Pancreas (tissue), 10 donors: ENCODE measurements around the gene SLC2A3. TPM values are rescaled to one million over a fixed set of nuclear protein-coding genes. Genes with fewer than 3 reads are reported as not detected.
A peak's percentile ranks its signal among the peaks of the same experiment; 100 is the strongest.
"Not testable (repeated sequence)": the region's sequence is repeated elsewhere in the genome, so short reads cannot be mapped to it uniquely, and the experiment has no call there.

Experiments used
- ATAC-seq, 4 donors: fragments of 200-7000 bp; cut with Tn5 transposase; one replicate each; pipeline versions ENCODE4 v1.8.0 to v1.9.1; 2020; ENCODE audit warnings: mild to moderate bottlenecking in 4 of 4, moderate library complexity in 4 of 4
- DNase-seq, 6 donors: peaks; one replicate each; pipeline ENCODE4 v3.0.0-alpha.2; 2020
- FAIRE-seq: peaks from 2 replicates; lab custom pipeline; 2012; peaks lifted over from hg19 to GRCh38; lab: Jason Lieb, UNC
- H3K27ac ChIP-seq, 4 donors: fragments of 200-600 bp; sonication (generic); 1 replicate in 3 of 4; 2 replicates in 1 of 4; pipeline versions ENCODE4 v1.5.0 to v1.8.0; 2020
- H3K27me3 ChIP-seq, 4 donors: fragments of 200-600 bp; one replicate each; pipeline ENCODE4 v1.8.0; 2021
- H3K36me3 ChIP-seq, 3 donors: fragments of 200-600 bp; sonication (generic) in 1 of 3; one replicate each; pipeline versions ENCODE4 v1.5.0 to v1.8.0; 2020 to 2021
- H3K4me1 ChIP-seq, 3 donors: fragments of 200-600 bp; one replicate each; pipeline ENCODE4 v1.8.0; 2021
- H3K4me3 ChIP-seq, 4 donors: fragments of 200-600 bp; sonication (generic) in 2 of 4; one replicate each; pipeline versions ENCODE4 v1.5.0 to v1.8.0; 2020 to 2021
- H3K9me3 ChIP-seq, 4 donors: fragments of 200-600 bp; one replicate each; pipeline ENCODE4 v1.8.0; 2021
- WGBS, 2 donors: extraction: QIAGEN DNeasy Blood & Tissue Kit; methylation state at CpG; one replicate each; pipeline ENCODE4 v1.1.7; 2013; 5-methylcytosine and 5-hydroxymethylcytosine counted together
- intact Hi-C, 3 donors: fragments of 100-400 bp; cut with DNase I; formaldehyde crosslinking; loops; one replicate each; pipeline versions ENCODE4 v1.11.1 to v1.14.2; 2022
- polyA plus RNA-seq, 2 donors: library from polyadenylated mRNA; stranded (reverse); fragments of 200-250 nt; gene quantifications; one replicate each; pipeline ENCODE4 v1.2.3, GENCODE V29; 2013
- total RNA-seq, 6 donors: library from RNA; stranded (reverse); fragmentation: NEBNext Ultra II Directional in 4 of 6; extraction: Animal tissue kit (Norgen Biotek cat#: 25700) in 4 of 6; gene quantifications; one replicate each; pipeline versions ENCODE4 v1.2.1 to v1.2.4, GENCODE V29; 2021 to 2023
- TF ChIP-seq, protein P1 (sequence below), 4 donors: fragments of 200-600 bp; sonication (generic) in 3 of 4; IDR thresholded peaks; one replicate each; pipeline versions ENCODE4 v1.5.0 to v1.8.0; 2021; ENCODE audit warnings: antibody characterized with exemption in 4 of 4
- donor health status: healthy with polysubstance abuse.
- donor health status: DM: no; HTN: no; CAD: no; lungs with moderate emphysema.
- donor health status: DM: no; HTN: no; CAD: no.
- donor health status: control.
- donor health status: control.
- donor health status: Bipolar disorder and iron deficiency.
- donor health status: DM: yes; HTN: yes; CAD: no.
- donor health status: DM: no; HTN: no; CAD: no.
- donor health status: DM: no; HTN: no; CAD: no.
- donor health status: DM: yes; HTN: yes; CAD: no.

SLC2A3 gene
- total and polyA plus RNA-seq, 8 donors, result 1.9 to 28.5 (median 5.3) TPM

DNA sequence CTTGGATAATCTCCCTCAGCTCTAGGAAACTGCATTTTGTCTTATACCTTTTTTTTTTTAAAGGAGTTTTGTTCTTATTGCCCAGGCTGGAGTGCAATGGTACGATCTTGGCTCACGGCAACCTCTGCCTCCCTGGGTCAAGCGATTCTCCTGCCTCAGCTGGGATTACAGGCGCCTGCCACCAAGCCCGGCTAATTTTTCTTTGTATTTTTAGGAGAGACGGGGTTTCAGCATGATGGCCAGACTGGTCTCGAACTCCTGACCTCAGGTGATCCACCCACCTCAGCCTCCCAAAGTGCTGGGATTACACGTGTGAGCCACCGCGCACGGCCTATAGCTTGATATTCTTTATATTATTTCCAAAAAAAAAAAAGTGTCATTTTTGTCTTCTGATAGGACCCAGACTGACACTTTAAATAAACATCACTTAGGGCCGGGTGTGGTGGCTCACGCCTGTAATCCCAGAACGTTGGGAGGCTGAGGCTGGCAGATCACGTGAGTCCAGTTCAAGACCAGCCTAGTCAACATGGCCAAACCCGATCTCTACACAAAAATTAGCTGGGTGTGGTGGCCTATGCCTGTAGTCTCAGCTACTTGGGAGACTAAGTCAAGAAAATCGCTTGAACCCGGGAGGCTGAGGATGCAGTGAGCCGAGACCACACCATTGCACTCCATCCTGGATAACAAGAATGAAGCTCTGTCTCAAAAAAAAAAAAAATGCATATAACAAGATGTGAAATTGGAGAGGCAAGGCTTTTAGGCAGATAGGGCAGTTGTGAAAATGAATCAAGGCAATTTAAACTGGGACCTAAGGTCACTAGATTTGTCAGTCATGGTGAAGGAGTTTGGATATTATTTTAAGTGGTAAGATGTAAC is 18.4 kb downstream of the SLC2A3 start:
- ATAC-seq (no peak), FAIRE-seq (no peak), DNase-seq (no peak)
- Histone ChIP-seq H3K4me3 (no peak overlapping the region), H3K4me1 (no peaks in the 10 kb centered on the region), H3K9me3 (no peaks in the 10 kb centered on the region), H3K27ac (no peak overlapping the region), H3K36me3 (no peaks in the 10 kb centered on the region), H3K27me3 (no peaks in the 10 kb centered on the region)
- WGBS, 2 donors, result 84 to 88% methylated on average over 19 of the region's 19 CpGs
- intact Hi-C loops, result no loop called here
- TF ChIP-seq, protein P1, sequence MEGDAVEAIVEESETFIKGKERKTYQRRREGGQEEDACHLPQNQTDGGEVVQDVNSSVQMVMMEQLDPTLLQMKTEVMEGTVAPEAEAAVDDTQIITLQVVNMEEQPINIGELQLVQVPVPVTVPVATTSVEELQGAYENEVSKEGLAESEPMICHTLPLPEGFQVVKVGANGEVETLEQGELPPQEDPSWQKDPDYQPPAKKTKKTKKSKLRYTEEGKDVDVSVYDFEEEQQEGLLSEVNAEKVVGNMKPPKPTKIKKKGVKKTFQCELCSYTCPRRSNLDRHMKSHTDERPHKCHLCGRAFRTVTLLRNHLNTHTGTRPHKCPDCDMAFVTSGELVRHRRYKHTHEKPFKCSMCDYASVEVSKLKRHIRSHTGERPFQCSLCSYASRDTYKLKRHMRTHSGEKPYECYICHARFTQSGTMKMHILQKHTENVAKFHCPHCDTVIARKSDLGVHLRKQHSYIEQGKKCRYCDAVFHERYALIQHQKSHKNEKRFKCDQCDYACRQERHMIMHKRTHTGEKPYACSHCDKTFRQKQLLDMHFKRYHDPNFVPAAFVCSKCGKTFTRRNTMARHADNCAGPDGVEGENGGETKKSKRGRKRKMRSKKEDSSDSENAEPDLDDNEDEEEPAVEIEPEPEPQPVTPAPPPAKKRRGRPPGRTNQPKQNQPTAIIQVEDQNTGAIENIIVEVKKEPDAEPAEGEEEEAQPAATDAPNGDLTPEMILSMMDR (IDR thresholded peaks at IDR 0.05), result no peak

DNA sequence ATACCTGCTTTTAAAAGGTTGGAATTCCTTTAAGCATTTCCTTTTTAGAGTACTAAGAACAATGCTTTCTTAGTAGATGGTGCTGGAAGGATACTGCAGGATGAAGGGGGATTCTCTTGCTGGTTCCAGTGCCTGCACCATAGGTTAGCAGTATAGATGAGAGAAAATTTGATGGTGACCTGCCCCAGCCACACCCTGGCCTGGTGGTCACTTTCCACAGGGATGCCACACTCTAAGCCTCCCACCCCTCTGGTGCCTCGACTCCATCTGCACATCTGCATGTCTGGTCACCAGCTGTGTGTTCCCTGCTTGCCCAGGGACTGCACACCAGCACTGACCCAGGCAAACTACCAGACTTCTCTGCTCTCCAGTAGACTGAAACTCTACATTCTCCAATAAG is 19.1 kb downstream of the SLC2A3 start:
- ATAC-seq (peak in 1 of 4 donors; percentile 11), DNase-seq (no peak), FAIRE-seq (no peak)
- no peaks in the 10 kb centered on the region for H3K9me3 ChIP-seq
- no peaks in the 10 kb centered on the region for H3K27me3 ChIP-seq
- no peaks in the 10 kb centered on the region for H3K4me1 ChIP-seq
- WGBS, 2 donors, result 65 to 86% methylated on average over 1 of the region's 1 CpG
- intact Hi-C loops, result no loop called here
- no peak overlapping the region for H3K4me3 ChIP-seq
- no peak overlapping the region for H3K27ac ChIP-seq
- no peaks in the 10 kb centered on the region for H3K36me3 ChIP-seq
- TF ChIP-seq, protein P1 (IDR thresholded peaks at IDR 0.05), result no peak

DNA sequence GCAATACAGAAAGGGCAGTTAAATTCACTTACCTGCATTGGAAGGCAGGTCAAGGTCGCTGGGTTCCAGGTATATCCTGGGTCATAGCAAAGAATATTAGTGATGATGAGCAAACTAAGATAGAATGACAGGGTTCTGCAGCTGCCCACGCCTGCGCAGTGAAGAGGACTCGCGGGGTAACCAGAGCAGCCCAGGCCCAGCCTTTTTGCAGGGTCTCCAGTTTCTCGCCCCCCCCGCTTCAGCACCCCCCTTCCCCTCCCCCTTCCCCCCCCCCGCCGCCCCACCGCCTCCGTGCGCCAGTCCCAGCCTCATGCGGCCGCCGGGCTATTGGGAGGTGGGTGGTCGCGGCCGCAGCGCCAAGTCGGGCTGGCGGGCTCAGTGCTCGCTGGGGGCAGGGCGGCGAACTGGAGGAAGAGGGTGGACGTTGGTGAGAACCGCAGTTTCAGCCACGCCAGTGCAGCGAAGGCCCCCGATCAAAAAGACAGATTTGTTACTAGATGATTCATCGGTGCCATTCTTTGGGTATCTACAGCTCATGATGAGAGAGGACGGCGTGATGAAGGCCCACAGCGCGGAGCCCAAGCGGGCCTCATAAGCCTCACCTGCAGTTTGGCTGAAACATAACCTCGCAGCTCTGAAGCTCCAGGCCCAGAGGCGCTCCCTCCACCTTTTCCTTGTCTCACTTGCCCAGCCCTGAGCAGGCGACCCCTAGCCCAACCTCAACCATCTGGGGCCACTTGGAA is 20.2 kb downstream of the SLC2A3 start:
- Histone ChIP-seq H3K4me3 (no peak overlapping the region), H3K4me1 (no peaks in the 10 kb centered on the region), H3K27ac (no peak overlapping the region), H3K27me3 (no peaks in the 10 kb centered on the region), H3K9me3 (no peaks in the 10 kb centered on the region), H3K36me3 (no peaks in the 10 kb centered on the region)
- ATAC-seq (peak in 1 of 4 donors; percentile 8), DNase-seq (no peak), FAIRE-seq (no peak)
- TF ChIP-seq, protein P1 (IDR thresholded peaks at IDR 0.05), result no peak
- WGBS, 2 donors, result 53 to 54% methylated on average over 31 to 35 of the region's 38 CpGs
- intact Hi-C loops, result no loop called here

DNA sequence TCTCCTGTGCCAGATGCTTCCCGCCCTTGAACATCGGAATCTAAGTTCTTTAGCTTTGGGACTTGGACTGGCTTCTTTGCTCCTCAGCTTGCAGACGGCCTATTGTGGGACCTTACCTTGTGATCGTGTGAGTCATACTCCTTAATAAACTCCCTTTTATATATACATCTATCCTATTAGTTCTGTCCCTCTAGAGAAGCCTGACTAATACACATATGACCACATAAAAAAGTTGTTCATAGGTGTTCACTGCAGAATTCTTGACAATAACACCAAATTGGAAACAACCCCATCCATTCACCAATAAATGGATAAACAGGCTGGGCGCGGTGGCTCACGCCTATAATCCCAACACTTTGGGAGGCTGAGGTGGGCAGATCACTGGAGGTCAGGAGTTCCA is 25.9 kb downstream of the SLC2A3 start:
- H3K4me1 ChIP-seq, result peaks cover 0 to 10% (median 4%) of the 10 kb centered on the region in 3 donors
- intact Hi-C loops, H3K9me3 ChIP-seq, H3K27me3 ChIP-seq, H3K27ac ChIP-seq, H3K36me3 ChIP-seq, DNase-seq, H3K4me3 ChIP-seq, FAIRE-seq, ATAC-seq: not testable (repeated sequence)
- WGBS, 2 donors, result 70 to 78% methylated on average over 7 of the region's 7 CpGs

DNA sequence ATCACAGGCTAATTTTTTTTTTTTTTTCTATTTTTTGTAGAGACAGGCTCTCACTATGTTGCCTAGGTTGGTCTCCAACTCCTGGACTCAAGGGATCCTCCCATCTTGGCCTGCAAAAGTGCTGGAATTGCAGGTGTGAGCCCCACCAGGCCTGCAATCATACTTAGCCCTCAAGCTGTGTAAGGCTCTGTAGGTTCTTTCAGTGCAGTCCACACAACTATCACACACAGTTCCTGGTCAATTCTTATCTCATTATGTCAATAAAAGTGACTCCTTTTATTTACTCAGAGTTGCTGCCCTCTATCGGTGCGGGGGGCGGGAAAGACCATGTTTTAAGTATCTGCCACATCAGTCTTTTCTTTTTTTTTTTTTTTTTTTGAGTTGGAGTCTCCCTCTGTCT is 29.0 kb downstream of the SLC2A3 start:
- Histone ChIP-seq H3K4me1 (peaks cover 0 to 14% (median 5%) of the 10 kb centered on the region in 3 donors), H3K27me3 (no peaks in the 10 kb centered on the region), H3K36me3 (no peaks in the 10 kb centered on the region), H3K4me3 (no peak overlapping the region), H3K9me3 (no peaks in the 10 kb centered on the region), H3K27ac (peak overlapping the region in 1 of 4 donors; percentile 33)
- WGBS, 2 donors, result 3 to 7% methylated on average over 3 of the region's 3 CpGs
- FAIRE-seq, result no peak
- TF ChIP-seq, protein P1 (IDR thresholded peaks at IDR 0.05), result peak in 2 of 4 donors; percentile 9 to 13
- peak in 5 of 6 donors; percentile 59 to 74 (median 70) for DNase-seq
- peak; percentile 95 to 100 (median 98) for ATAC-seq
- intact Hi-C loops, result no loop called here

DNA sequence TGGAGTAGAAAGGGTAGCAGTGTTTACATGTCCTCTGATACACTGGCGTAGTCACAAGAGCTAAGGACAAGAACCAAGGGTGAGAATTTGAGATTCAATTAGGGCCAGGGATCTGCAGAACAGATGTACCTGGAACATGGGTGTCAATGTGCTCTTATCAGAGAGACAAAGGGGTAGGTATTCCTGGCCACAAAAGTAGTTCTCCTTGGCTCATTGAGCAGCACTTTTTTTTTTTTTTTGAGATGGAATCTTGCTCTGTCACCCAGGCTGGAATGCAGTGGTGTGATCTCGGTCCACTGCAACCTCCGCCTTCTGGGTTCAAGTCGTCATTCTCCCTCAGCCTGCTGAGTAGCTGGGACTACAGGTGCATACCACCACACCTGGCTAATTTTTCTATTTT is 29.7 kb downstream of the SLC2A3 start:
- FAIRE-seq, H3K27me3 ChIP-seq, intact Hi-C loops, H3K36me3 ChIP-seq, H3K4me3 ChIP-seq, H3K9me3 ChIP-seq, ATAC-seq, H3K27ac ChIP-seq, DNase-seq: not testable (repeated sequence)
- H3K4me1 ChIP-seq, result peaks cover 0 to 14% (median 5%) of the 10 kb centered on the region in 3 donors
- 73 to 78% methylated on average over 4 of the region's 4 CpGs for WGBS, 2 donors

DNA sequence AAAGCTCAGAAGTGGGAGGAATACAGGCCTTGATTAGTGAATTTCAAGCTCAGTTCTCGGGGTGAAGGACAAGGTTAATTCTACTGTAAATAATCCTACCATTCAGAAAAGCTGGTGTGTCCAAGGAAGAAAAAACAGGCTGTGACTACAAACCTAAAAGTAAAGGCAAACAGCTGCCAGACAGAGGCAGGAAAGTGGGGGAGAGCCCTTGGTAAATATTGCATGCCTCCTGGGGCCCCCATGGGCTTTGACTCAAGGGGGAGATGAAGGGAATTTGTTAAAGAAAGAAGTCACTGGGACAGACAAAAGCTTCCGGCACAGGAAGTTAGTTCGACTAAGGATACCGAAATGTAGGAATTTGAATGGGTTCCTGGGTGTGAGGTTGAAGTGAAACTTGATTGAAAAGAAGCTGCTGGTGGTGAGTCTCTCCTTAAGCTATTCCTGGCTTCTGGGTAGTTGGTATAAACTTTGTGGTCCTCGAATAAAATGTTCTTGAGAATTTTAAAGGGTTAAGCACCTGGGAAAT is 30.3 kb downstream of the SLC2A3 start:
- H3K4me3 ChIP-seq, H3K36me3 ChIP-seq, DNase-seq, ATAC-seq, FAIRE-seq, intact Hi-C loops, H3K27me3 ChIP-seq, H3K9me3 ChIP-seq, H3K27ac ChIP-seq: not testable (repeated sequence)
- H3K4me1 ChIP-seq, result peaks cover 0 to 14% (median 5%) of the 10 kb centered on the region in 3 donors
- 36 to 45% methylated on average over 2 of the region's 5 CpGs for WGBS, 2 donors
